Heart left ventricle (tissue), 16 donors: ENCODE results near the gene TRAPPC5. TPM values are rescaled to one million over a fixed set of nuclear protein-coding genes. Genes with fewer than 3 reads are reported as not detected.

Source experiments
- ATAC-seq, 4 donors: fragments of 200-7000 bp; cut with Tn5 transposase; one replicate each; pipeline ENCODE4 v1.9.1; 2020 to 2022; ENCODE audit warnings: moderate library complexity in 4 of 4, mild to moderate bottlenecking in 3 of 4, moderate number of reproducible peaks in 1 of 4
- DNase-seq, 5 donors: peaks; one replicate each; pipeline ENCODE4 v3.0.0-alpha.2; 2020
- H3K27ac ChIP-seq, 12 donors: fragments of 200-600 bp; sonication (generic) in 4 of 12; one replicate each; pipeline versions ENCODE4 v1.5.0 to v1.8.0; 2016 to 2022; ENCODE audit warnings: mild to moderate bottlenecking in 2 of 12
- H3K27me3 ChIP-seq, 9 donors: fragments of 200-600 bp; sonication (generic) in 2 of 9; one replicate each; pipeline versions ENCODE4 v1.5.1 to v1.8.0; 2016 to 2022; ENCODE audit warnings: mild to moderate bottlenecking in 3 of 9
- H3K36me3 ChIP-seq, 9 donors: fragments of 200-600 bp; sonication (generic) in 2 of 9; one replicate each; pipeline versions ENCODE4 v1.5.0 to v1.8.0; 2018 to 2022; ENCODE audit warnings: mild to moderate bottlenecking in 2 of 9
- H3K4me1 ChIP-seq, 12 donors: fragments of 200-600 bp; sonication (generic) in 4 of 12; one replicate each; pipeline versions ENCODE4 v1.5.0 to v1.8.0; 2016 to 2022; ENCODE audit warnings: mild to moderate bottlenecking in 3 of 12
- H3K4me3 ChIP-seq, 12 donors: fragments of 200-600 bp; sonication (generic) in 4 of 12; one replicate each; pipeline versions ENCODE4 v1.5.0 to v1.8.0; 2017 to 2022; ENCODE audit warnings: mild to moderate bottlenecking in 9 of 12, moderate library complexity in 4 of 12
- H3K9me3 ChIP-seq, 12 donors: fragments of 200-600 bp; sonication (generic) in 4 of 12; one replicate each; pipeline versions ENCODE4 v1.5.0 to v1.8.0; 2016 to 2022; ENCODE audit warnings: mild to moderate bottlenecking in 1 of 12
- POLR2A ChIP-seq, 2 donors: fragments of 450-650 bp; IDR thresholded peaks; one replicate each; pipeline ENCODE4 v1.6.1; 2017; ENCODE audit warnings: antibody characterized with exemption in 2 of 2, mild to moderate bottlenecking in 2 of 2, moderate library complexity in 2 of 2
- WGBS, 4 donors: extraction: QIAGEN DNeasy Blood & Tissue Kit in 2 of 4; methylation state at CpG; one replicate each; pipeline versions ENCODE4 v1.1.5 to v1.1.7; 2013 to 2018; 5-methylcytosine and 5-hydroxymethylcytosine counted together
- intact Hi-C, 10 donors: fragments of 100-400 bp; cut with DNase I; formaldehyde crosslinking; loops; one replicate each; pipeline versions ENCODE4 v1.11.1 to v1.14.2; 2022
- polyA plus RNA-seq, 2 donors: library from polyadenylated mRNA; stranded (reverse); fragments of 200-250 nt; gene quantifications; one replicate each; pipeline ENCODE4 v1.2.3, GENCODE V29; 2013
- total RNA-seq, 9 donors: library from RNA; depleted of rRNA in 2 of 9; stranded (reverse); fragments of >200 nt in 2 of 9; fragmentation: NEBNext Ultra II Directional in 3 of 9; extraction: Animal tissue kit (Norgen Biotek cat#: 25700) in 3 of 9; gene quantifications; one replicate each; pipeline versions ENCODE4 v1.1.0 to v1.2.4, GENCODE V29; 2016 to 2023
- TF ChIP-seq, protein P1 (sequence below), 12 donors: fragments of 200-600 bp; sonication (generic) in 4 of 12; IDR thresholded peaks; one replicate each; pipeline versions ENCODE4 v1.5.0 to v1.8.0; 2018 to 2022; ENCODE audit warnings: antibody characterized with exemption in 12 of 12, mild to moderate bottlenecking in 5 of 12
- donor health status: ischemic (EF 13 %, LVEDD 7.1; RV severe dilation, severe dysfunction).
- donor health status: healthy with polysubstance abuse.
- donor health status: DM: no; HTN: yes; CAD: no.
- donor health status: DM: no; HTN: no; CAD: no.
- donor health status: ischemic (EF 25% LVEDD 6.9; RV normal size, moderate dysfunction).
- donor health status: ischemic (EF 25% LVEDD 5.7; RV mildly dilated, moderate dysfunction).
- donor health status: healthy.
- donor health status: DM: yes; HTN: yes; CAD: no.
- donor health status: ischemic (EF 35%, LVEDD 5.7; RV mildly dilated, moderate dysfunction).
- donor health status: nonischemic (EF 11% LVEDD 7.7; RV severe dilation, severe dysfunction).
- donor health status: DM: yes; HTN: yes; CAD: no.
- donor health status: PGD.
- donor health status: ischemic (EF 29% LVEDD 5.4; RV normal size, mild dysfunction).
- donor health status: nonischemic (EF 23%, LVEDD 6.1; RV moderate dilation, normal function).

The TRAPPC5 gene
- total and polyA plus RNA-seq, 11 donors: 60.1 to 170 (median 96.9) TPM

DNA sequence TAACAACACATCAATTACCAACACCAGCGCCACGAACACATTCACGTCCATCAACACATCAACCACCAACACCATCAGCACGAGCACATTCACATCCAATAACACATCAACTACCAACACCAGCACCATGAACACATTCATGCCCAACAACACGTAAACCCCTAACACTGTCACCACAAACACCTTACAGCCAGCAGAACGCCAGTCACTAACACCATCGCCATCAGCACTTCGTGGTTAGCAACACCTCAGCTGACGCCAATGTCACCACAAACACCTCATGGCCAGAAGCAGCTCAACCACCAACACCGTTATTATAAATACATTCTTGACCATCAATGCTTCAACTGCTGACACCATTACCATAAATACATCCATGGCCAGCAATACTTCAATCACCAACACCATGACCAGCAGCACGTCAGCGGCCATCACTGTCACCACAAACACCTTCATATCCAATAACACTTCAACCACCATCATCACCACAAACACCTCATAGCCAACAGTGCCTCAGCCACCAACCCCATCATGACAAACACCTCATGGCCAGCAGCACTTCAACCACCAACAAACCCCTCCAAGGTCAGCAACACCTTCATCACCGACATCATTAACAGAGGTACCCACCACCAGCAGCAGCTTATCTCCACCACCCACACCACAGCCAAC, 11.9 kb downstream of the TRAPPC5 start:
- intact Hi-C loops: no loop called here

DNA sequence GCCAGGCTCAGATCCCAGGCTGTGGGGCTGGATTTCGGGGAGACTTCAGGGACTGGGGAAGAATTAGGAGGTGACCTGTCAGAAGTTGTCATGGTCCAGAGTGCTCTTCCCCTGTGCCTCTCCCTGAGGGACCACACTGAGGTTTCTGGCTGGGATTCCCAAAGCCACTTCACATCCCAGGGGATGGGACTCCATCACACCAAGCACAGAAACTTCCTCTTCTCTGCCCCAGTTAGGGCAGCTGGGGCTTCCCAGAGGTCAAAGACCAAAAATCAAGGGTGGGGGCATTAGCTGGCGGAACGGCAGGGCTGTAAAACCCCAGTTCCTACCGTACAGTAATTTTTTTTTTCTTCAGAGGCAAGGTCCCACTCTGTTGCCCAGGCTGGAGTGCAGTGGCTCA, 13.9 kb downstream of the TRAPPC5 start:
- no peak for TF ChIP-seq POLR2A (IDR thresholded peaks at IDR 0.05)
- TF ChIP-seq, protein P1, sequence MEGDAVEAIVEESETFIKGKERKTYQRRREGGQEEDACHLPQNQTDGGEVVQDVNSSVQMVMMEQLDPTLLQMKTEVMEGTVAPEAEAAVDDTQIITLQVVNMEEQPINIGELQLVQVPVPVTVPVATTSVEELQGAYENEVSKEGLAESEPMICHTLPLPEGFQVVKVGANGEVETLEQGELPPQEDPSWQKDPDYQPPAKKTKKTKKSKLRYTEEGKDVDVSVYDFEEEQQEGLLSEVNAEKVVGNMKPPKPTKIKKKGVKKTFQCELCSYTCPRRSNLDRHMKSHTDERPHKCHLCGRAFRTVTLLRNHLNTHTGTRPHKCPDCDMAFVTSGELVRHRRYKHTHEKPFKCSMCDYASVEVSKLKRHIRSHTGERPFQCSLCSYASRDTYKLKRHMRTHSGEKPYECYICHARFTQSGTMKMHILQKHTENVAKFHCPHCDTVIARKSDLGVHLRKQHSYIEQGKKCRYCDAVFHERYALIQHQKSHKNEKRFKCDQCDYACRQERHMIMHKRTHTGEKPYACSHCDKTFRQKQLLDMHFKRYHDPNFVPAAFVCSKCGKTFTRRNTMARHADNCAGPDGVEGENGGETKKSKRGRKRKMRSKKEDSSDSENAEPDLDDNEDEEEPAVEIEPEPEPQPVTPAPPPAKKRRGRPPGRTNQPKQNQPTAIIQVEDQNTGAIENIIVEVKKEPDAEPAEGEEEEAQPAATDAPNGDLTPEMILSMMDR (IDR thresholded peaks at IDR 0.05): no peak
- Histone ChIP-seq H3K4me1 (peaks cover 0 to 3% (median 0%) of the 10 kb centered on the region in 12 donors), H3K36me3 (no peaks in the 10 kb centered on the region), H3K4me3 (no peak overlapping the region), H3K27ac (no peak overlapping the region), H3K9me3 (no peaks in the 10 kb centered on the region), H3K27me3 (peaks cover 0 to 42% (median 14%) of the 10 kb centered on the region in 9 donors)
- WGBS, 4 donors: 46 to 62% (median 53%) methylated on average over 4 of the region's 4 CpGs
- intact Hi-C loops: no loop called here
- DNase-seq: no peak
- no peak for ATAC-seq

More for the DNA sequence above, 11.9 kb downstream of the TRAPPC5 start:
- H3K4me1 ChIP-seq: no peaks in the 10 kb centered on the region
- WGBS, 4 donors: 69 to 93% (median 70%) methylated on average over 13 of the region's 13 CpGs
- H3K27ac ChIP-seq: no peak overlapping the region
- DNase-seq (no peak), ATAC-seq (no peak)
- H3K27me3 ChIP-seq: peaks cover 0 to 35% (median 9%) of the 10 kb centered on the region in 9 donors
- no peak for TF ChIP-seq POLR2A (IDR thresholded peaks at IDR 0.05)
- TF ChIP-seq, protein P1 (IDR thresholded peaks at IDR 0.05): no peak
- H3K9me3 ChIP-seq: no peaks in the 10 kb centered on the region
- H3K4me3 ChIP-seq: no peak overlapping the region
- no peaks in the 10 kb centered on the region for H3K36me3 ChIP-seq

DNA sequence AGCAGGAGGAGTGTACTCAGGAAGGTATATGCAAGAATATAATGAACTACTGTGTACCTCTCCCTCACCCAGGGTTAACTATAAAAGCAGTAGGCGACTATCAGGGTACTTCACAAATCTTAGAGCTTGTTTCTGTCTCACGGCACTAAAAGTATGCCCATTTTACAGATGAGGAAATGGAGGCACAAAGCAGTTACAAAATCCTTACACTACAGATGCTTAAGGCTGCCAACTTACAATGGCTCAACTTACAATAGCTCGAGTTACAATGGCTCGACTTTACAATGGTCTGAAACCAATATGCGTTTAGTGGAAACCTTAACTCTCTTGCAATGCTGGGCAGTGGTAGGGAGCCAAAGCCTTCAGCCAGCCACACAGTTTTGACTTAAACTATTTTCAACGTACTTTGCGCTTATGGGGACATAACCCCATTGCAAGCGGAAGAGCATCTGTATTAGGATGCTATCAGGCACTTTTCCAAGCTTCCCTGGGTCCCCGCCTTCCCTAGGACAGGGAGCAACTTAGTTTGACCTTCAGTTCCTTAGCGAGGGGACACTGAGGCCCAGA, 17.2 kb downstream of the TRAPPC5 start:
- Histone ChIP-seq H3K36me3 (no peaks in the 10 kb centered on the region), H3K4me3 (no peak overlapping the region), H3K27me3 (peaks cover 0 to 52% (median 19%) of the 10 kb centered on the region in 9 donors), H3K9me3 (no peaks in the 10 kb centered on the region), H3K27ac (no peak overlapping the region), H3K4me1 (peaks cover 0 to 9% (median 0%) of the 10 kb centered on the region in 12 donors)
- TF ChIP-seq, protein P1 (IDR thresholded peaks at IDR 0.05): no peak
- TF ChIP-seq POLR2A (IDR thresholded peaks at IDR 0.05): no peak
- DNase-seq (no peak), ATAC-seq (no peak)
- intact Hi-C loops: no loop called here
- WGBS, 4 donors: 78 to 83% (median 79%) methylated on average over 10 of the region's 10 CpGs

DNA sequence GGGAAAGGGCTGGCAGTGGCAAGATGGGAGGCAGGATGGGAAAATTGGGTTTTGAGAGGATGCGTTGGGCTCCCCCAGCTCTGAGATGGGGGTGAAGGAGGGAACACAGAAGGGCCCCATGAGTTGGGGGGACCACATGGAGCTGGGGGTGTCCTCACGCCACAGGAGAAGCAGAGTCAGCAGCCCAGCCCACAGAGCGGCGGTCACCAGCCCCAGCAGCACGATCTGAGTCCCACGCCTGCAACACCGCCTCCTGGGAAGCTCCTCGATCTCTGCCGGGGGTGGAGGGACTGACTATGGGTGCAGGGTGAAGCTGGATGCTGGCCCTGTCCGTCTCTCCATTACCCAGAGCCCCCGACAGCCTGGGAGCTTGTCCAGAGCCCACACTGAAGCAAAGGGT, 17.9 kb downstream of the TRAPPC5 start:
- Histone ChIP-seq H3K27ac (no peak overlapping the region), H3K27me3 (peaks cover 0 to 53% (median 19%) of the 10 kb centered on the region in 9 donors), H3K4me3 (no peak overlapping the region), H3K36me3 (no peaks in the 10 kb centered on the region), H3K9me3 (no peaks in the 10 kb centered on the region), H3K4me1 (peaks cover 0 to 9% (median 0%) of the 10 kb centered on the region in 12 donors)
- WGBS, 4 donors: 22 to 32% (median 27%) methylated on average over 11 of the region's 11 CpGs
- intact Hi-C loops: no loop called here
- ATAC-seq (no peak), DNase-seq (no peak)
- TF ChIP-seq, protein P1 (IDR thresholded peaks at IDR 0.05): no peak
- TF ChIP-seq POLR2A (IDR thresholded peaks at IDR 0.05): no peak
